Gastrocnemius medialis (tissue), 4 donors: ENCODE data around the gene TRMT11. TPM values are rescaled to one million over a fixed set of nuclear protein-coding genes. Genes with fewer than 3 reads are reported as not detected.

Source experiments
- ATAC-seq, 2 donors: fragments of 150-250 bp; one replicate each; pipeline ENCODE4 v1.9.1; 2016
- DNase-seq, 2 donors: peaks; one replicate each; pipeline ENCODE4 v3.0.0-alpha.2; 2019
- H3K27ac ChIP-seq, 4 donors: fragments of 200-600 bp; sonication (generic); 1 replicate in 1 of 4; 2 replicates in 3 of 4; pipeline ENCODE4 v1.5.1; 2016 to 2018; ENCODE audit warnings: mild to moderate bottlenecking in 2 of 4, moderate library complexity in 1 of 4
- H3K27me3 ChIP-seq, 3 donors: fragments of 200-600 bp; sonication (generic) in 2 of 3; 1 replicate in 1 of 3; 2 replicates in 2 of 3; pipeline versions ENCODE4 v1.5.1 to v1.6.0; 2016 to 2019; ENCODE audit warnings: mild to moderate bottlenecking in 1 of 3, moderate library complexity in 1 of 3
- H3K36me3 ChIP-seq, 2 donors: fragments of 200-600 bp; sonication (generic) in 1 of 2; one replicate each; pipeline ENCODE4 v1.5.1; 2017 to 2018
- H3K4me1 ChIP-seq, 2 donors: fragments of 200-600 bp; sonication (generic) in 1 of 2; one replicate each; pipeline ENCODE4 v1.5.1; 2016 to 2017; ENCODE audit warnings: mild to moderate bottlenecking in 2 of 2
- H3K4me3 ChIP-seq, 4 donors: fragments of 200-600 bp; sonication (generic) in 3 of 4; 1 replicate in 1 of 4; 2 replicates in 3 of 4; pipeline ENCODE4 v1.5.1; 2016 to 2019; ENCODE audit warnings: mild to moderate bottlenecking in 2 of 4
- H3K9me3 ChIP-seq, 3 donors: fragments of 200-600 bp; sonication (generic) in 2 of 3; 1 replicate in 1 of 3; 2 replicates in 2 of 3; pipeline ENCODE4 v1.5.1; 2016 to 2019
- POLR2A ChIP-seq, 2 donors: fragments of 450-650 bp; IDR thresholded peaks; one replicate each; pipeline ENCODE4 v1.6.1; 2017; ENCODE audit warnings: antibody characterized with exemption in 2 of 2, mild to moderate bottlenecking in 2 of 2, moderate library complexity in 2 of 2
- in situ Hi-C, 4 donors: fragments of 200-750 bp; cut with MboI; loops; one replicate each; pipeline versions ENCODE4 v1.15.0 to v1.8.0; 2017; ENCODE audit warnings: low sequenced_read_pairs in 4 of 4
- intact Hi-C: fragments of 100-400 bp; cut with DNase I; formaldehyde crosslinking; loops from one replicate; pipeline ENCODE4 v1.15.1; 2023; ENCODE audit warnings: low total_unique reads
- total RNA-seq, 4 donors: library from RNA; depleted of rRNA; stranded (reverse); fragments of >200 nt; gene quantifications; one replicate each; pipeline versions ENCODE4 v1.1.0 to v1.2.3, GENCODE V29; 2016
- TF ChIP-seq, protein P1 (sequence below), 5 experiments: fragments of 450-650 bp in 3 of 5; fragments of 200-600 bp in 2 of 5; sonication (generic) in 2 of 5; IDR thresholded peaks in 4 of 5; conservative IDR thresholded peaks in 1 of 5; 1 replicate in 4 of 5; 2 replicates in 1 of 5; pipeline ENCODE4 v1.5.1; 2016 to 2019; ENCODE audit warnings: antibody characterized with exemption in 5 of 5, mild to moderate bottlenecking in 3 of 5, moderate library complexity in 3 of 5

TRMT11 gene
- total RNA-seq, 4 donors from 2014 or later, result 2.5 to 10.2 (median 6.9) TPM

DNA sequence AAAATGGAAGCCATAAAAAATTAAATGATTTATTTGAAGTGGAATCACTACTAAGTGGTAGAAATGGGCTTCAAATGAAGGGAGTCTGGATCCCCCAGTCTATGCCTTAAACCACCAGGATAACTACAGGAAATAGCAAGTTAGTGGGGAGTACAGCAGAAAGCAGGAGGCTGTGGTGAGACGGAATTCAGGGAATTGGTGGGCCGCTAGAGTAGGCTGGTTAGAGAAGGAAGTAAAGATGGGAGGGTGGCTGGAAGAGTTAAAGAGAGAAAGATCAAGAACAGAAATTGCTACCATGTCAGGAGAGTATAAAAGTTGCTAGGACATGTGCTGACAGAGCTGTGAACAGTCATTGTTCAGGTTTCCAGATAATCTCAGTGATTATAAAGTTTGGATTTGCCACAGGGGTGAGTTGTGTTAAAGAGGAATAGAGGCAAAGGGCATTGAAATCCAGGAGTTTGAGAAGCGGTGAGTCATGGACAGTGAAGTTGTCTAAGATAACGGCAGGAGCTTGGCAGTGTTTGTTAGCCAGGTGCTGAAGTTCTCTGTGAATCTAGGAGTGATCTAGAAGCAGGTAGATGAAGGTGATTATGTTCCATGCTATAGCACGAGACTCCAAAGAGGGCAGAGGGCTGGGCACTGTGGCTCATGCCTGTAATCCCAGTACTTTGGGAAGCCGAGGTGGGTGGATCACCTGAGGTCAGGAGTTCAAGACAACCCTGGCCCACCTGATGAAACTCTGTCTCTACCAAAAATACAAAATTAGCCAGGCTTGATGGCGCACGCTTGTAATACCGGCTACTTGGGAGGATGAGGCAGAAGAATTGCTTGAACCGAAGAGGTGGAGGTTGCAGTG, 43.4 kb upstream of the TRMT11 start:
- intact Hi-C loops, result no loop called here
- no peak for ATAC-seq

DNA sequence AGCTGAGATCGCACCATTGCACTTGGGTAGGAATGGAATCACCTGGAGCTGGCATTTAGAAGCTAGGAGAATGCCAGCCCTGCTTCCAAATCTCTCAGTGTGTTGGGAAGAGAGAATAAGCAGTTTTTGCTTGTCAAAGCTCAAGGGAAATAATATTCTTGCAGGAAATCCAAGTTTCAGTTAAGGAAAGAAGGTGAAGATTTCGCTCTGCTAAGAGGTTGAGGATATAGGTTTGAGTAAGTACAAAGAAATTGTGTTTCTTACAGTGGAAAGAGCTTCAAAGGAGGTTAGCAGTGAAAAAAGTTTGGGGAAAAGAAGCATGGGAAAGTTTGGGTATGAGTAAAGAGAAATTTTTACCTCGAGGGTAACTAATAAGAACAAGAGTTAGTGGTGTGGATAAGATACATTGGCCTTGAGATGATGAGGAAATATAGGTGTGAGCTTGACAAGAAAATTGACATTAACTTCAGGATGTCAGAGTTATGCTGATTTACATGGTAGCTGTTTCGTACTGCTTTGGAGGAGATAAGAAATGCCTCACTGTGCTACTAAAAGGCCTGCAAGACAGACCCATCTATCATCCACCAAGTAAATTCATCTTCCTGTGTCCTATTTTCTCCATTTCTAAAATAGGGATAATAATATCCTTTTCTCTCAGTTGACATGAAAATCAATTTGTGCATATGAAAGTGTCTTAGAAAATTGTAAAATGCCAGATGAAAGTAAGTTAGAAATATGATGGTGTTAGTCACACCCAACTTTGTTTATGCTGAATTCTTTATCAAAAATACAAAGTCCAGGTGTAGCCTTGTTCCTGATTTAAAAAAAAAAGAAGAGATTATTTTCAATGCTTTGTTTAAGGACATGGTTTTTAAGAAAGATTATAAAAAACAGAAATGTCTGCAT, 42.6 kb upstream of the TRMT11 start:
- TF ChIP-seq, protein P1, sequence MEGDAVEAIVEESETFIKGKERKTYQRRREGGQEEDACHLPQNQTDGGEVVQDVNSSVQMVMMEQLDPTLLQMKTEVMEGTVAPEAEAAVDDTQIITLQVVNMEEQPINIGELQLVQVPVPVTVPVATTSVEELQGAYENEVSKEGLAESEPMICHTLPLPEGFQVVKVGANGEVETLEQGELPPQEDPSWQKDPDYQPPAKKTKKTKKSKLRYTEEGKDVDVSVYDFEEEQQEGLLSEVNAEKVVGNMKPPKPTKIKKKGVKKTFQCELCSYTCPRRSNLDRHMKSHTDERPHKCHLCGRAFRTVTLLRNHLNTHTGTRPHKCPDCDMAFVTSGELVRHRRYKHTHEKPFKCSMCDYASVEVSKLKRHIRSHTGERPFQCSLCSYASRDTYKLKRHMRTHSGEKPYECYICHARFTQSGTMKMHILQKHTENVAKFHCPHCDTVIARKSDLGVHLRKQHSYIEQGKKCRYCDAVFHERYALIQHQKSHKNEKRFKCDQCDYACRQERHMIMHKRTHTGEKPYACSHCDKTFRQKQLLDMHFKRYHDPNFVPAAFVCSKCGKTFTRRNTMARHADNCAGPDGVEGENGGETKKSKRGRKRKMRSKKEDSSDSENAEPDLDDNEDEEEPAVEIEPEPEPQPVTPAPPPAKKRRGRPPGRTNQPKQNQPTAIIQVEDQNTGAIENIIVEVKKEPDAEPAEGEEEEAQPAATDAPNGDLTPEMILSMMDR (IDR thresholded peaks at IDR 0.05 in 4 of 5, conservative IDR thresholded peaks at IDR 0.05 in 1 of 5), result no peak
- no peak for TF ChIP-seq POLR2A (IDR thresholded peaks at IDR 0.05)
- Histone ChIP-seq H3K4me1 (no peaks in the 10 kb centered on the region), H3K27me3 (no peaks in the 10 kb centered on the region), H3K9me3 (no peaks in the 10 kb centered on the region), H3K36me3 (no peaks in the 10 kb centered on the region), H3K4me3 (no peak overlapping the region), H3K27ac (peak overlapping the region in 2 of 4 donors; percentile 23 to 30)
- DNase-seq, result no peak
- intact Hi-C loops, result no loop called here
- in situ Hi-C loops, result no loop called here
- ATAC-seq, result no peak

More for the DNA sequence above, 43.4 kb upstream of the TRMT11 start:
- no peak overlapping the region for H3K4me3 ChIP-seq
- TF ChIP-seq, protein P1 (IDR thresholded peaks at IDR 0.05 in 4 of 5, conservative IDR thresholded peaks at IDR 0.05 in 1 of 5), result no peak
- no peak for TF ChIP-seq POLR2A (IDR thresholded peaks at IDR 0.05)
- no peaks in the 10 kb centered on the region for H3K9me3 ChIP-seq
- H3K36me3 ChIP-seq, result no peaks in the 10 kb centered on the region
- no peak for DNase-seq
- H3K27me3 ChIP-seq, result no peaks in the 10 kb centered on the region
- in situ Hi-C loops, result no loop called here
- no peak overlapping the region for H3K27ac ChIP-seq
- H3K4me1 ChIP-seq, result no peaks in the 10 kb centered on the region

DNA sequence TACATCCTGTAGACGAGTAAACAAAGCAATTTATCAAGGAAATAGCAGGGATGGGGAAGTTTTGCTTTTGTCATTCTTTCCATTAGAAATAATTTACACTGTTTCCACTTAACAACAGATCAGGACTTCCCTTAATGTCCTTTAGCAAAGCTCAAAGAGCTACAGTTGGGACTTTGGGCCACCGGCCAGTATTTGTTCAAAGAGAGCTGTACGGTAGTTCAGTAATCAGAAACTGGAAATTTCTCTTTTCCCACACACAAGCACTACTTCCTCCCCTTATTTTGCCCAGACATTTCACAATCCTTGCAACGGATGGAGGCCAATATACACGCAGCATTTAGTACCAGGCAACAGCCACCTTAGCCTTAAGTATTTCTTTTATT, 41.9 kb upstream of the TRMT11 start:
- DNase-seq, result peak in 1 of 2 donors; percentile 15
- Histone ChIP-seq H3K4me1 (no peaks in the 10 kb centered on the region), H3K27ac (peak overlapping the region in 2 of 4 donors; percentile 23 to 30), H3K36me3 (no peaks in the 10 kb centered on the region), H3K27me3 (no peaks in the 10 kb centered on the region), H3K9me3 (no peaks in the 10 kb centered on the region), H3K4me3 (no peak overlapping the region)
- intact Hi-C loops, result no loop called here
- peak; percentile 69 to 79 for ATAC-seq
- in situ Hi-C loops, result no loop called here
- TF ChIP-seq, protein P1 (IDR thresholded peaks at IDR 0.05 in 4 of 5, conservative IDR thresholded peaks at IDR 0.05 in 1 of 5), result no peak
- no peak for TF ChIP-seq POLR2A (IDR thresholded peaks at IDR 0.05)

GRCh38 chr6:125944896-125945295, 41.4 kb upstream of the TRMT11 start:
- no peaks in the 10 kb centered on the region for H3K4me1 ChIP-seq
- intact Hi-C loops, result no loop called here

More at GRCh38 chr6:125944896-125945295, 41.4 kb upstream of the TRMT11 start:
- DNase-seq, result no peak
- Histone ChIP-seq H3K27me3 (no peaks in the 10 kb centered on the region), H3K36me3 (no peaks in the 10 kb centered on the region), H3K4me3 (no peak overlapping the region), H3K9me3 (no peaks in the 10 kb centered on the region), H3K27ac (peak overlapping the region in 2 of 4 donors; percentile 3 to 30)
- no peak for ATAC-seq
- TF ChIP-seq, protein P1 (IDR thresholded peaks at IDR 0.05 in 4 of 5, conservative IDR thresholded peaks at IDR 0.05 in 1 of 5), result no peak
- TF ChIP-seq POLR2A (IDR thresholded peaks at IDR 0.05), result no peak
- in situ Hi-C loops, result no loop called here
